Loucy (cell line): ENCODE results near the gene ATPAF2.
A peak's percentile ranks its signal among the peaks of the same experiment; 100 is the strongest.

Experiments used
- H2AFZ ChIP-seq: fragments of 200-600 bp; sonication (generic); 2 replicates; pipeline ENCODE4 v1.6.0; 2016; ENCODE audit warnings: antibody characterized with exemption, mild to moderate bottlenecking, low read length, moderate library complexity
- H3F3A ChIP-seq: fragments of 200-600 bp; 2 replicates; pipeline ENCODE4 v1.6.0; 2016; ENCODE audit warnings: antibody characterized with exemption, low read depth, mild to moderate bottlenecking
- H3K27me3 ChIP-seq: fragments of 200-600 bp; sonication (generic); 2 replicates; pipeline ENCODE4 v1.6.1; 2014; ENCODE audit warnings: low read length, mild to moderate bottlenecking; ENCODE audit not compliant: insufficient read depth, poor library complexity, severe bottlenecking
- H3K36me3 ChIP-seq: fragments of 200-600 bp; sonication (generic); 2 replicates; pipeline ENCODE4 v1.6.1; 2016; ENCODE audit warnings: low read length; ENCODE audit not compliant: insufficient read depth
- H3K4me1 ChIP-seq: fragments of 200-600 bp; sonication (generic); 2 replicates; pipeline ENCODE4 v1.5.1; 2014; ENCODE audit warnings: low read length, mild to moderate bottlenecking; ENCODE audit not compliant: insufficient read depth, poor library complexity, severe bottlenecking
- H3K4me2 ChIP-seq: fragments of 200-600 bp; sonication (generic); 2 replicates; pipeline ENCODE4 v1.6.0; 2014; ENCODE audit warnings: antibody characterized with exemption, low read length, low read depth, mild to moderate bottlenecking; ENCODE audit not compliant: poor library complexity, severe bottlenecking
- H3K4me3 ChIP-seq: fragments of 200-600 bp; sonication (generic); 2 replicates; pipeline ENCODE4 v1.5.1; 2014; ENCODE audit warnings: low read length, mild to moderate bottlenecking, mixed read lengths; ENCODE audit not compliant: poor library complexity, severe bottlenecking
- H3K79me2 ChIP-seq: fragments of 200-600 bp; sonication (generic); 2 replicates; pipeline ENCODE4 v1.6.1; 2014; ENCODE audit warnings: low read length; ENCODE audit not compliant: insufficient read depth
- H3K9ac ChIP-seq: fragments of 200-600 bp; sonication (generic); 2 replicates; pipeline ENCODE4 v1.6.0; 2014; ENCODE audit warnings: mild to moderate bottlenecking, low read depth, low read length, moderate library complexity; ENCODE audit not compliant: poor library complexity, severe bottlenecking
- H3K9me2 ChIP-seq: fragments of 200-600 bp; sonication (generic); replicated peaks from 2 replicates; pipeline ENCODE4 v1.6.1; 2016; ENCODE audit warnings: low read depth, low read length, mixed read lengths
- H3K9me3 ChIP-seq: fragments of 200-600 bp; sonication (generic); 2 replicates; pipeline ENCODE4 v1.6.1; 2014; ENCODE audit warnings: mild to moderate bottlenecking, antibody characterized with exemption, low read length, low read depth; ENCODE audit not compliant: insufficient read depth
- H4K20me1 ChIP-seq: fragments of 200-600 bp; sonication (generic); 2 replicates; pipeline ENCODE4 v1.6.0; 2014; ENCODE audit warnings: antibody characterized with exemption, low read length, mild to moderate bottlenecking; ENCODE audit not compliant: insufficient read depth, poor library complexity, severe bottlenecking
- CTCF ChIP-seq: fragments of 200-600 bp; sonication (generic); conservative IDR thresholded peaks from 2 replicates; pipeline ENCODE4 v1.5.1; 2014; ENCODE audit warnings: mild to moderate bottlenecking, antibody characterized with exemption, low read length
- EZH2phosphoT487 ChIP-seq: fragments of 200-600 bp; IDR thresholded peaks from 2 replicates; pipeline ENCODE4 v1.6.1; 2018; ENCODE audit warnings: antibody characterized with exemption, mild to moderate bottlenecking, moderate library complexity, borderline replicate concordance

The ATPAF2 gene

DNA sequence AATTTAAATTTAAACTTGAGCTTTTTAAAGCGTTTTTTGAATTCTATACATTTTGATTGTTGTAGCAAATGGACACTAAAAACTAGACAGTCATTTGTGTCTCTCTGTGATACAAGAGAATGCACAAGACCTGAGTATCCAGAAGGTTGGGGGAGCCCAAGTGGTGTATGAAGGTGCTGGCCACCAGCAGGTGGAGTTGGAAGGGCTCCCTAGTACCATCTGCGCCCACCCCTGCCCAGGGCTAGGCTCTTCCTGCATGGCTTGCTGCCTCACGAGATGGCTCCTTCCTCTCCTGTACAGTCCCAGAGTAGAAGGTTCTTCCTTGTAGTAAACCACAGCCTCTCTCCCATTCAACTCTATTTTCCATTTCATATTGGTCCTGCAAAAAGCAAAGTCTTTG is 17.2 kb upstream of the ATPAF2 start:
- Histone ChIP-seq H3K9me2 (no peaks in the 10 kb centered on the region), H2AFZ (no peak overlapping the region), H4K20me1 (no peaks in the 10 kb centered on the region), H3K4me1 (peaks cover 5% of the 10 kb centered on the region), H3K9me3 (no peaks in the 10 kb centered on the region), H3K36me3 (peaks cover 47% of the 10 kb centered on the region; the same call in 1 of the 2 replicates), H3K79me2 (no peaks in the 10 kb centered on the region), H3K27me3 (no peaks in the 10 kb centered on the region), H3F3A (no peaks in the 10 kb centered on the region), H3K4me3 (no peak overlapping the region), H3K4me2 (no peak overlapping the region), H3K9ac (no peak overlapping the region)
- TF ChIP-seq CTCF (0 out of 2 replicates have a peak, but pooled peaks have one; percentile 26), EZH2phosphoT487 (no peak)

- Histone ChIP-seq H3K4me2 (no peak overlapping the region), H2AFZ (no peak overlapping the region), H3K9me2 (no peaks in the 10 kb centered on the region), H3F3A (no peaks in the 10 kb centered on the region), H3K9me3 (no peaks in the 10 kb centered on the region), H3K27me3 (no peaks in the 10 kb centered on the region), H4K20me1 (no peaks in the 10 kb centered on the region), H3K79me2 (no peaks in the 10 kb centered on the region), H3K4me1 (peaks cover 5% of the 10 kb centered on the region), H3K9ac (no peak overlapping the region), H3K4me3 (no peak overlapping the region), H3K36me3 (peaks cover 43% of the 10 kb centered on the region; the same call in 1 of the 2 replicates)
- TF ChIP-seq CTCF (no peak), EZH2phosphoT487 (no peak)
Observed at GRCh38 chr17:18055597-18055996, 16.6 kb upstream of the ATPAF2 start.

DNA sequence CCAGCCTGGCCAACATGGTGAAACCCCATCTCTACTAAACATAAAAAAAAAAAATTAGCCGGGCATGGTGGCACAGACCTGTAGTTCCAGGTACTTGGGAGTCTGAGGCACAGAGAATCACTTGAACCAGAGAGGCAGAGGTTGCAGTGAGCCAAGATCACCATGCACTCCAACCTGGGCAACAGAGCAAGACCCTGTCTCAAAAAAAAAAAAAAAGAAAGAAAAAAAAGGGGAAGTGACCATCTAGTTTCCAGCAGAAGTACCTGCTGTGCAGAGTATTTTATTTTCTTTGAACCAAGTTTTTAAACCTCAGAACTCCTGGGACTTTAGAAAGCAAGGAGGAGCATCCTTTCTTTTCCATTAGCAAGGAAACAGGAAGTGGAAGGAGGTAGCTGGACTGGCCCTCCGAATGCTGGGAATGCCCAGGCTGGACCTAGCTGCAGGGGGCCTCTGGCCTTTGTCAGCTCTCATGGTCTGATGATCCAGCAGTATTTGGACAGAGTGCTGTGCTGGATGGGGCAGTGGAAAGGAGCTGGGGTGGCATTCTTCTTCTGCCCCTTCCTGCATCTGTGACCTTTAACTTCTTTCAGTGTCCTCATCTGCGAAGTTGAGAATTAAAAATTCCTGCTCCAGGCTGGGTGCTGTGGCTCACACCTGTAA is 6.9 kb upstream of the ATPAF2 start:
- H3K27me3 ChIP-seq, result no peaks in the 10 kb centered on the region
- no peak overlapping the region for H3K4me3 ChIP-seq
- no peaks in the 10 kb centered on the region for H3F3A ChIP-seq
- no peak overlapping the region for H3K4me2 ChIP-seq
- H4K20me1 ChIP-seq, result peaks cover 17% of the 10 kb centered on the region
- TF ChIP-seq CTCF, result no peak
- TF ChIP-seq EZH2phosphoT487, result no peak
- H3K9me2 ChIP-seq, result no peaks in the 10 kb centered on the region
- H3K9ac ChIP-seq, result no peak overlapping the region
- no peaks in the 10 kb centered on the region; the same call in 1 of the 2 replicates for H3K36me3 ChIP-seq
- H3K9me3 ChIP-seq, result no peaks in the 10 kb centered on the region
- H2AFZ ChIP-seq, result no peak overlapping the region
- H3K4me1 ChIP-seq, result peaks cover 30% of the 10 kb centered on the region
- H3K79me2 ChIP-seq, result peaks cover 21% of the 10 kb centered on the region; the same call in 1 of the 2 replicates
